NCI-H2227 (cell line): ENCODE results near the gene LGALS8.
A peak's percentile ranks its signal among the peaks of the same experiment; 100 is the strongest.
"Not testable (repeated sequence)": the region's sequence is repeated elsewhere in the genome, so short reads cannot be mapped to it uniquely, and the experiment has no call there.

Source experiments
- DNase-seq: peaks from one replicate; lab custom pipeline; 2025; ENCODE audit not compliant: unreplicated experiment; lab: John Stamatoyannopoulos, UW

LGALS8 gene

GRCh38 chr1:236523704-236524141 is at the start of gene LGALS8:
Gene LGALS8 (plus strand): TSS chr1:236523982. CDS start chr1:236526071, 2,089 bp downstream.
- DNase-seq: peak; percentile 87

DNA sequence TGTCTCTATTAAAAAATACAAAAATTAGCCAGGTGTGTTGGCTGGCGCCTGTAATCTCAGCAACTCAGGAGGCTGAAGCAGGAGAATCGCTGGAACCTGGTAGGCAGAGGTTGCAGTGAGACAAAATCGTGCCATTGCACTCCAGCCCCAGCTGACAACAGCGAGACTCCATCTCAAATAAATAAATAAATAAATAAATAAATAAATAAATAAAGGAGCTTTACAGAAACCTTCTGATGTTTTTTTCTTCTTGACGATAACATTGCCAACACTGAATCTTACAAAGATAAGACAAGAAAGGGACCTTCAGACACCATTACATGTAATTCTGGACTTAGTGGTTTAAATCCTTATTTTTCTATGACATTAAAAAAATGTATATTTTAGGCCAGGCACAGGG is 47.8 kb upstream of the LGALS8 start:
- DNase-seq: no peak

- no peak for DNase-seq
Measured at GRCh38 chr1:236480758-236481436, 42.9 kb upstream of the LGALS8 start.

DNA sequence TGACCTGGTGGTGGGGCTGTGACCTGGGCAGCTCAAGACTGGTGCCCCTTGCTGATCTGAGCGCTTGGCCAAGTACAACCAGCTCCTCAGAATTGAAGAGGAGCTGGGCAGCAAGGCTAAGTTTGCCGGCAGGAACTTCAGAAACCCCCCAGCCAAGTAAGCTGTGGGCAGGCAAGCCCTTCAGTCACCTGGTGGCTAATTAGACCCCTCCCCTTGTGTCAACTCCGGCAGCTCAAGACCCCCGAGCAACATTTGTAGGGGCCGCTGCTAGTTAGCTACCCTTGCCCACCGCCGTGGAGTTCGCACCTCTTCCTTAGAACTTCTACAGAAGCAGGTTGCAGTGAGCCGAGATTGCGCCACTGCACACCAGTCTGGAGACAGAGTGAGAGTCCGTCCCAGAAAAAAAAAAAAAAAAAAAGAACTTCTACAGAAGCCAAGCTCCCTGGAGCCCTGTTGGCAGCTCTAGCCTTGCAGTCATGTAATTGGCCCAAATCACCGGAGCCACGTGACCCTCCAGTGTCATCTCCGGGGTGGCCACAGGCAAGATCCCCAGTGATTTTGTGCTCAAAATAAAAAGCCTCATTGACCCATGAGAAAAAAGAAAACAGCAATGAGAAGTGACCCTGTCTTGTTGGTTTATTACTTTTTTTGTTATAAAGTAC is 39.3 kb upstream of the LGALS8 start:
- no peak for DNase-seq

- DNase-seq: no peak
Measured at GRCh38 chr1:236486356-236487002, 37.3 kb upstream of the LGALS8 start.

GRCh38 chr1:236489161-236489560 is 34.6 kb upstream of the LGALS8 start:
- DNase-seq: not testable (repeated sequence)

DNA sequence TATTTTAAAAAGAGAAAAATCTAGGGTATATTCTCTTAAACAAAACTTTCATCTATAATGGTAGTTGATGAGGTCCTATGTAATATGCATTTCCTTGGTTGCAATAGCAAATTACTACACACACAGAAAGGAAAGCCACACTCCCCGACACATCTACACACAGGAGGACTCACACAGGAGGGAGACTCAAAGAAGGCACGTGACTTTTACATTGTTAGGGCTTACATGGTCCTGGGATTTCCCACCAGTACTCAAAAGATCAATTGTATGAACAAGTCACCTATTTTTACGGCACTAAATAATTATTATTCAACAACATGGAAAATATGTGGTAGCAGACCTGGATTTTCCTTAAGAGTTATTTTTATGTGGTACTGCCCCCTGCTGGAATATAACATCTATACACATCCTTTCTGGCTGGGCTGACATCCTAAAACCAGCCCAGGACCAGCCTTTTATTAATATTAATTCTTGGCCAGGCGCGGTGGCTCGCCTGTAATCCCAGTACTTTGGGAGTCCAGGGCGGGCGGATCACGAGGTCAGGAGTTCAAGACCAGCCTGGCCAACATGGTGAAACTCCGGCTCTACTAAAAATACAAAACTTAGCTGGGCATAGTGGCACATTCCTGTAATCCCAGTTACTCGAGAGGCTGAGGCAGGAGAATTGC is 33.9 kb upstream of the LGALS8 start:
- peak; percentile 70 for DNase-seq

GRCh38 chr1:236491469-236492136 is 32.2 kb upstream of the LGALS8 start:
- no peak for DNase-seq

DNA sequence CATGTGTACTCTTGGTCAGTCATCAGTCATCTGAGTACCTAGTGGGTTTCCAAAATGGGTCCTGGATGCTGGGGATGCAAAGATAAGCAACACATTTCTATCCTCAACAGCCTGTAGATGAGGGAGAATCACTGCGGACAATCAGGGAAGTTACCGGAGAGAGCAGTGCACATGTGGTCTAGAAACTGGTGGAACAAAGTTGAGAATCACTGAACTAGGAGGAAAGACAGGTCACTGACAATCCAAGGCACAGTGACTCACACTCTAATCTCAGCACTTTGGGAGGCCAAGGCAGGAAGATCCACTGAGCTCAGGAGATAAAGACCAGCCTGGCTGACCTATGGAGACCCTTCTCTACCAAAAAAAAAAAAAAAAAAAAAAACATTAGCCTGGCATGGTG is 31.4 kb upstream of the LGALS8 start:
- no peak for DNase-seq

DNA sequence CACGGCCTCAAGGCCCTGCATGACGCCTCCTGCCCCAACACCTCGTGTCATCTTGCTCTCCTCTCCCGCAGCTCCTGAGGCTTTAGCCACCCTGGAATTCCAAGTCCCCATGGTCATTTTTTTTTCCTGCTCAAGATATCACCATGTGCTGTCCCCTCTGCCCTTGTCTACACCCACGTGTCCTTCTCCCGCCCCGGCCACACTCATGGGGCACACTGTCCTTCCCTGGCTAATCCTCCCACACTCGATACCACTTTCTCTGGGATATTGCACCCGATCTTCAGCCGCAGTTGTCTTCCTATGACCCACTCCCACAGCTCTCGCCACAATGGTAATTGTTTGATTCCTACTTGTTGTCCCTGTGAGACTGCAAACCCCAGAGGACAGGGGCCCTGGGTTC is 29.7 kb upstream of the LGALS8 start:
- DNase-seq: no peak

DNA sequence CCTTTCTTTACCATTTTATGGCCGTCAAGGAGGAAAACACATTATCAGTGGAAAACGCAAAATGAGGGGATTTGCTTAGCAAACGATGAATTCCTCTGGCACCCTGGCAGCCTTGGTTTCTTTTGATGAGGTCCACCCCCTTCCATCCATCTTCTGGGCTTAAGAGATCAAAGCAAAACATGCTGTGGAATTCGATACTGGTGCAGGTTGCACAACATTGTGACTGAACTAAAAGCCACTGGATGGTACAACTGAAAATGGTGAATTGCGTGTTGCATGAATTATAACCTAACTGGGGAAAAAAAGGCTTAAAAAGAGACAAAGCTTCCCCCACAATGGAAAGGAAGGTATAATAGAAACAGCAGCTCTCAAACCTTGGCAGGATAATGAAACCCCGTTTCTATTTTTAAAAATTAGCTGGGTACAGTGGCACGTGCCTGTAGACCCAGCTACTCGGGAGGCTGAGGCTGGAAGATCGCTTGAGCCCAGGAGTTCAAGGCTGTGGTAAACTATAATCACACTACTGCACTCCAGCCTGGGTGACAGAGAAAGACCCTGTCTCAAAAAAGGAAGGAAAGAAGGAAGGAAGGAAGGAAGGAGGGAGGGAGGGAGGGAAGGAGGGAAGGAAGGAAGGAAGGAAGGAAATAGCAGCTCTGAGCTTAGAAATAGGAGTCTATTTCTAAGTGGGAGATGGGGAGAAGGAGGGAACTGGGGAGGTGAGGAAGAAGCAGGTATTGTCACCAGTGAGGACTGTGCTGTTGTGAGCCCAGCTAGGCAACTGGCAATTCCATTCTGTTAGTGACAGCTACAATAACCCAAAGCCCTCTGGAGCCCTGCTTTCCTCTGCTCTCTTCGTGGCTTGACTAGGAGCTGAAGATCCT is 29.0 kb upstream of the LGALS8 start:
- DNase-seq: no peak

DNA sequence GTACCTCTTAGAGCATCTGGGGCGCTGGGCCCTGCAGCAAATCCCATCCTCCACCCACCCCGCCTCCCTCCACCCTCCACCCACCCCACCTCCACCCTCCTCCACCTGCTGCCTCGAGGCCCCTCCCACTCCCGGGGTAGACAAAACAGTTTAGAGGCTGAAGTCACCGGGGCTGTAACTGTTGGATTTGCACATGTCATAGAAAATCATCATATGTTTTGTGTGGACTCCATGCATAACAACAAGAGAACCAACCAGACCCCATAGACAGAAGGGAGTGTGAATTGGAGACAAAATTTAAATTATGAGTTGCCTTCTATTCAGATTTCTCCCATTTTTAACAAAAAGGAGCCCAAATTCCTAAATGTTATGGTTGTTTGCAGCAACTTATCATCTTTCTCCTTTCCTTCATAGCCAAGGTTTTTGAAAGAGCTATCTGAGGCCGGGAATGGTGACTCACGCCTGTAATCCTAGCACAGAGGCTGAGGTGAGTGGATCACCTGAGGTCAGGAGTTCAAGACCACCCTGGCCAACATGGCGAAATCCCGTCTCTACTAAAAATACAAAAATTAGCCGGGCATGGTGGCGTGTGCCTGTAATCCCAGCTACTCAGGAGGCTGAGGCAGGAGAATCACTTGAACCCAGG is 28.2 kb upstream of the LGALS8 start:
- DNase-seq: peak; percentile 12

- no peak for DNase-seq
Measured at GRCh38 chr1:236497908-236498307, 25.9 kb upstream of the LGALS8 start.

- DNase-seq: no peak
Measured at GRCh38 chr1:236501093-236501492, 22.7 kb upstream of the LGALS8 start.

- no peak for DNase-seq
Measured at GRCh38 chr1:236502579-236502971, 21.2 kb upstream of the LGALS8 start.

GRCh38 chr1:236502972-236503639 is 20.7 kb upstream of the LGALS8 start:
- peak; percentile 53 for DNase-seq

- not testable (repeated sequence) for DNase-seq
Measured at GRCh38 chr1:236504338-236504737, 19.4 kb upstream of the LGALS8 start.

- DNase-seq: no peak
Measured at GRCh38 chr1:236507022-236507700, 16.6 kb upstream of the LGALS8 start.
